DOHH2 (cell line): ENCODE measurements around the gene GLIS2.

Experiments used
- H3F3A ChIP-seq: fragments of 200-600 bp; sonication (generic), shearing (Covaris generic); 2 replicates; pipeline ENCODE4 v1.6.0; 2016; ENCODE audit warnings: antibody characterized with exemption, mild to moderate bottlenecking; ENCODE audit not compliant: control insufficient read depth, insufficient read depth
- H3K27ac ChIP-seq: fragments of 200-600 bp; sonication (generic); 2 replicates; pipeline ENCODE4 v1.5.1; 2014; ENCODE audit warnings: low read depth, mild to moderate bottlenecking, low read length, moderate library complexity
- H3K27me3 ChIP-seq: fragments of 200-600 bp; sonication (generic); 2 replicates; pipeline ENCODE4 v1.6.1; 2014; ENCODE audit warnings: mild to moderate bottlenecking, low read length, mixed read lengths; ENCODE audit not compliant: control insufficient read depth
- H3K36me3 ChIP-seq: fragments of 200-600 bp; sonication (generic); 2 replicates; pipeline ENCODE4 v1.6.1; 2014; ENCODE audit warnings: mild to moderate bottlenecking, low read length, moderate library complexity, mixed read lengths; ENCODE audit not compliant: control insufficient read depth
- H3K4me1 ChIP-seq: fragments of 200-600 bp; sonication (generic); 2 replicates; pipeline ENCODE4 v1.6.1; 2014; ENCODE audit warnings: mild to moderate bottlenecking, low read length, mixed read lengths; ENCODE audit not compliant: control insufficient read depth
- H3K4me2 ChIP-seq: fragments of 200-600 bp; sonication (generic); 2 replicates; pipeline ENCODE4 v1.6.0; 2014; ENCODE audit warnings: mild to moderate bottlenecking, low read length, moderate library complexity
- H3K4me3 ChIP-seq: fragments of 200-600 bp; sonication (generic); 2 replicates; pipeline ENCODE4 v1.5.1; 2014; ENCODE audit warnings: mild to moderate bottlenecking, low read length, mixed read lengths
- H3K79me2 ChIP-seq: fragments of 200-600 bp; sonication (generic); 2 replicates; pipeline ENCODE4 v1.6.1; 2014; ENCODE audit warnings: mild to moderate bottlenecking, low read length, mixed read lengths; ENCODE audit not compliant: control insufficient read depth
- H3K9me2 ChIP-seq: fragments of 200-600 bp; sonication (generic); replicated peaks from 2 replicates; pipeline ENCODE4 v1.6.1; 2014; ENCODE audit warnings: mild to moderate bottlenecking, low read length, mixed read lengths; ENCODE audit not compliant: control insufficient read depth
- H3K9me3 ChIP-seq: fragments of 200-600 bp; sonication (generic); 2 replicates; pipeline ENCODE4 v1.6.1; 2014; ENCODE audit warnings: antibody characterized with exemption, low read length, mixed read lengths; ENCODE audit not compliant: control insufficient read depth, insufficient read depth
- H4K20me1 ChIP-seq: fragments of 200-600 bp; sonication (generic); 2 replicates; pipeline ENCODE4 v1.6.0; 2014; ENCODE audit warnings: low read depth, mild to moderate bottlenecking, antibody characterized with exemption, low read length, moderate library complexity; ENCODE audit not compliant: control insufficient read depth, insufficient read depth
- EZH2phosphoT487 ChIP-seq: fragments of 200-600 bp; sonication (generic); IDR thresholded peaks from 2 replicates; pipeline ENCODE4 v1.6.1; 2017; ENCODE audit warnings: borderline replicate concordance, mild to moderate bottlenecking, antibody characterized with exemption, low read length, moderate library complexity, mixed read lengths
- TF ChIP-seq, protein P1 (sequence below): fragments of 200-600 bp; sonication (generic); IDR thresholded peaks from one replicate; pipeline ENCODE4 v1.5.1; 2014; ENCODE audit warnings: antibody characterized with exemption, mild to moderate bottlenecking, low read depth, low read length; ENCODE audit not compliant: poor library complexity, severe bottlenecking

Gene GLIS2

DNA sequence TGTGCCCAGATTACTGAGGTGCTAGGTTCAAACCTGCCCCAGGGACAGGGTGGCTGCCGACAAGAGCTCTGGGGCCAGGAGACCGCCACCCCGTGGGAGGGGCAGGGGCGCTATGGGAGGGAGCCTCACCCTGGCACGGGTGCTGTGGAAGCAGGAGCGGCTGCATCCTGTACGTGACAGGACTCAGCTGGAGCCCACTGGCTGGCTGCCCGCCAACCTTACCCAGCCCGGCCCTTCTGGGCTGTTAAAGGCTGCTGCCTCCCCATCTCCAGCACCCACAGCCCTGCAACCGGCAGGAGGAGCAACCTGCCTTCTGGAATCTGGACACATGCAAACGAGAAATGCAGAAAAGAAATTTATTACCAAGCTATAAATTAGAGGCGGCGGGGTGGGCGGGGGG lies 24.0 kb downstream of the GLIS2 start:
- Histone ChIP-seq H3K4me1 (no peaks in the 10 kb centered on the region), H3K36me3 (peaks cover 35% of the 10 kb centered on the region), H3K9me2 (no peaks in the 10 kb centered on the region), H3K4me3 (no peak overlapping the region), H3K79me2 (peaks cover 26% of the 10 kb centered on the region), H3F3A (peaks cover 6% of the 10 kb centered on the region), H3K4me2 (no peak overlapping the region), H3K9me3 (peaks cover 3% of the 10 kb centered on the region; the same call in 1 of the 2 replicates), H3K27ac (no peak overlapping the region), H3K27me3 (no peaks in the 10 kb centered on the region), H4K20me1 (no peaks in the 10 kb centered on the region)
- TF ChIP-seq, protein P1, sequence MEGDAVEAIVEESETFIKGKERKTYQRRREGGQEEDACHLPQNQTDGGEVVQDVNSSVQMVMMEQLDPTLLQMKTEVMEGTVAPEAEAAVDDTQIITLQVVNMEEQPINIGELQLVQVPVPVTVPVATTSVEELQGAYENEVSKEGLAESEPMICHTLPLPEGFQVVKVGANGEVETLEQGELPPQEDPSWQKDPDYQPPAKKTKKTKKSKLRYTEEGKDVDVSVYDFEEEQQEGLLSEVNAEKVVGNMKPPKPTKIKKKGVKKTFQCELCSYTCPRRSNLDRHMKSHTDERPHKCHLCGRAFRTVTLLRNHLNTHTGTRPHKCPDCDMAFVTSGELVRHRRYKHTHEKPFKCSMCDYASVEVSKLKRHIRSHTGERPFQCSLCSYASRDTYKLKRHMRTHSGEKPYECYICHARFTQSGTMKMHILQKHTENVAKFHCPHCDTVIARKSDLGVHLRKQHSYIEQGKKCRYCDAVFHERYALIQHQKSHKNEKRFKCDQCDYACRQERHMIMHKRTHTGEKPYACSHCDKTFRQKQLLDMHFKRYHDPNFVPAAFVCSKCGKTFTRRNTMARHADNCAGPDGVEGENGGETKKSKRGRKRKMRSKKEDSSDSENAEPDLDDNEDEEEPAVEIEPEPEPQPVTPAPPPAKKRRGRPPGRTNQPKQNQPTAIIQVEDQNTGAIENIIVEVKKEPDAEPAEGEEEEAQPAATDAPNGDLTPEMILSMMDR = no peak
- TF ChIP-seq EZH2phosphoT487 = no peak

DNA sequence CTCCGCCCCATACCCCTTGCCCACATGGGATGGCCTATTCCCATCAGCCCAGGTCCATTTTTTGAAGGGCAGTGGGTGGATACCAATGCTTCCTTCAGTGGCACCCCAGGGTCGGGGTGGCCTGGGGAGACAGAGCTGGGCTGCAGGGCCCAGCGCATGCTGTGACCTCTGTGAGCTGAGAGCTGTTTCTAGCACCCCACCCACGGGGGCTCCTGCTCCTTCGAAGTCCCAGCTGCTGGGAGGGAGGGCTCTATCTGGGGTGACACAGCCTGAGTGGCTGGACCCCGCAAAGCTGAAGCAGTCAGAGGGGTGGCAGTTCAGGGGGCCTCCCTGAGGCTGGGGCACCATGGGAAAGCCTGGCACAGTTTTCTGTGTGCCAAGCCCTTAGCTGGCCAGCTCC lies 24.6 kb downstream of the GLIS2 start:
- no peak for TF ChIP-seq EZH2phosphoT487
- TF ChIP-seq, protein P1 = no peak
- H3K27me3 ChIP-seq = no peaks in the 10 kb centered on the region
- H3K4me1 ChIP-seq = no peaks in the 10 kb centered on the region
- H3K4me2 ChIP-seq = no peak overlapping the region
- H3K4me3 ChIP-seq = no peak overlapping the region
- no peaks in the 10 kb centered on the region for H3K9me2 ChIP-seq
- H3F3A ChIP-seq = peaks cover 11% of the 10 kb centered on the region
- no peaks in the 10 kb centered on the region for H4K20me1 ChIP-seq
- H3K79me2 ChIP-seq = peaks cover 31% of the 10 kb centered on the region
- H3K36me3 ChIP-seq = peaks cover 41% of the 10 kb centered on the region
- H3K27ac ChIP-seq = no peak overlapping the region
- H3K9me3 ChIP-seq = peaks cover 7% of the 10 kb centered on the region; the same call in 1 of the 2 replicates

DNA sequence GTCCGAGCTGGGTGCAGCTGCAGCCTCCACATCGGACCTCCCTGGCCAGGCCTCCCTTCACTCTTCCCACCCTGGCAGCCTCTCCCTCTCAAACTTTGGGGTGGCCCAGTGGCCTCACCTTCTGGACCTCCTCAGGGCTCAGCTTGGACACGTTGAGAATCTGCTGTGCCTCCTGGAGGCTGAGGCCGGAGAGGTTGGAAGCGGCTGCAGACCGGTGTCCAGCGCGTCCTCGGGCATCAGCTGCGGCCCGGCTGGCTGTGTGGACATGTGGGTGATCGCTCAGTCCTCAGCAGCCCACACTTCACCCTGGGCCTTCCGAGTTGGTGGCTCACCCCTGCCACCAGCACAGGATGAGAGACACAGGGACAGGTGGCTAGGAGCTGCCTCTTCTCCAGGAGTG lies 25.4 kb downstream of the GLIS2 start:
- Histone ChIP-seq H4K20me1 (no peaks in the 10 kb centered on the region), H3K79me2 (peaks cover 39% of the 10 kb centered on the region), H3F3A (peaks cover 11% of the 10 kb centered on the region), H3K27me3 (no peaks in the 10 kb centered on the region), H3K4me1 (no peaks in the 10 kb centered on the region), H3K27ac (no peak overlapping the region), H3K36me3 (peaks cover 49% of the 10 kb centered on the region), H3K4me3 (no peak overlapping the region), H3K4me2 (no peak overlapping the region), H3K9me3 (peaks cover 7% of the 10 kb centered on the region; the same call in 1 of the 2 replicates), H3K9me2 (no peaks in the 10 kb centered on the region)
- TF ChIP-seq, protein P1 = no peak
- no peak for TF ChIP-seq EZH2phosphoT487
